Activated CD4-positive, alpha-beta T cell treated with anti-CD3 and anti-CD28 coated beads, Interleukin-2, amount 10 ng/mL, durations not matched to agents 7 days and 5 days (primary cell): ENCODE data around the gene ERAL1. TPM values are rescaled to one million over a fixed set of nuclear protein-coding genes. Genes with fewer than 3 reads are reported as not detected.
"Not testable (repeated sequence)": the region's sequence is repeated elsewhere in the genome, so short reads cannot be mapped to it uniquely, and the experiment has no call there.

Experiments used
- CTCF ChIA-PET: fragments of 350-600 bp; sonication (Branson Sonifier 250); formaldehyde crosslinking; loops from one replicate; lab custom pipeline; 2021; ENCODE audit warnings: antibody characterized with exemption; lab: Charles Lee
- POLR2A ChIA-PET: fragments of 350-600 bp; sonication (Branson Sonifier 250); formaldehyde crosslinking; loops from one replicate; lab custom pipeline; 2021; ENCODE audit warnings: antibody characterized with exemption; lab: Charles Lee
- DNase-seq: peaks from one replicate; pipeline ENCODE4 v3.0.0-alpha.2; 2020
- H3K27ac Mint-ChIP-seq: one replicate; pipeline ENCODE4 v1.8.0; 2021; ENCODE audit warnings: mild to moderate bottlenecking, moderate library complexity, mixed read lengths
- H3K27me3 Mint-ChIP-seq: one replicate; pipeline ENCODE4 v1.8.0; 2021; ENCODE audit warnings: mixed read lengths
- H3K36me3 Mint-ChIP-seq: one replicate; pipeline ENCODE4 v1.8.0; 2021; ENCODE audit warnings: low read depth, mixed read lengths
- H3K4me1 Mint-ChIP-seq: one replicate; pipeline ENCODE4 v1.8.0; 2021; ENCODE audit warnings: mixed read lengths
- H3K4me3 Mint-ChIP-seq: one replicate; pipeline ENCODE4 v1.8.0; 2021; ENCODE audit warnings: mild to moderate bottlenecking, moderate library complexity, mixed read lengths
- H3K9me3 Mint-ChIP-seq: one replicate; pipeline ENCODE4 v1.8.0; 2021; ENCODE audit warnings: mixed read lengths
- total RNA-seq, 2 experiments: library from RNA; stranded (reverse); gene quantifications; one replicate each; pipeline ENCODE4 v1.2.3, GENCODE V29; 2021

The ERAL1 gene
- total RNA-seq, 2 experiments from 2014 or later = 40.8 to 42.9 TPM

DNA sequence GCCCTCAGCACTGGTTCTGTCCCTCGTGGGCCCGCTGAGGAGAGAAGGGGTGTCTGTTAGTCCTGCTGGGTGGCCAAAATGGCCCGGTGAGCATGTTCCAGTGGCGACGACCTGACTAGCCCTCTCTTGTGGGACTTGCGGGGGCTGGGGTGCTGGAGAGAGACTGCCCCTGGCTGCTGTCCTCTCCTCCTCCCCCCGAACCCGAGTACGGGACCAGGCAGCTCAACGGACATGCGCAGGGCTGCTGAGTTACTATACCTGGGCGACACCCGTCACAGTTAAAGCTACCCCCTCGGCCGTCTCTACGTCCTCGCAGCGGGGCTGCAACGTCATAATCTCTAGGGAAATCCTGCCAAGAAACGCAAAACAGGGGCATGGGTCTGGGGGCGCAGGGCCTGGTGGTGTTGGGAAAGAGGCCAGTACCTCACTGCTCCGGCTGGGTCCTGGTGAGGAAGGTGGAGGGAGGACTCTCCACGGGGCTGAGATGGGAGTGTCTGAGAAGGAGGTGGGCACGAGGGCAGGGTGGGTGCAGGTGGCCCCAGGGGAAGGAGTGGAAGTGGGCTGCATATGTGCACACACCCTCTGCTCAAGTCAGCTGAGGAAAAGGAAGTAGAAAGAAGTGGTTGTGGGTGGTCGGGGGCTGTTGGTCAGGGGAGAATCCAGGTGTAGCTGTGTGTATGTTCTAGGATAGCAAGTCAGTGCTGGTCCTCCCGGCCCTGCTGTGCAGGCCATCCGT lies 29.3 kb downstream of the ERAL1 start:
- no peaks in the 10 kb centered on the region for H3K27me3 Mint-ChIP-seq
- CTCF ChIA-PET = interaction anchor here (1.4 kb wide), 1 partner anchor 9 kb away, joined by 3 read pairs; no protein-coding TSS in a partner anchor
- H3K4me3 Mint-ChIP-seq = no peak overlapping the region
- peaks cover 49% of the 10 kb centered on the region for H3K36me3 Mint-ChIP-seq
- H3K27ac Mint-ChIP-seq = peak overlapping the region; percentile 17
- no peaks in the 10 kb centered on the region for H3K9me3 Mint-ChIP-seq
- DNase-seq = no peak
- POLR2A ChIA-PET = no interaction called here
- peaks cover 9% of the 10 kb centered on the region for H3K4me1 Mint-ChIP-seq

DNA sequence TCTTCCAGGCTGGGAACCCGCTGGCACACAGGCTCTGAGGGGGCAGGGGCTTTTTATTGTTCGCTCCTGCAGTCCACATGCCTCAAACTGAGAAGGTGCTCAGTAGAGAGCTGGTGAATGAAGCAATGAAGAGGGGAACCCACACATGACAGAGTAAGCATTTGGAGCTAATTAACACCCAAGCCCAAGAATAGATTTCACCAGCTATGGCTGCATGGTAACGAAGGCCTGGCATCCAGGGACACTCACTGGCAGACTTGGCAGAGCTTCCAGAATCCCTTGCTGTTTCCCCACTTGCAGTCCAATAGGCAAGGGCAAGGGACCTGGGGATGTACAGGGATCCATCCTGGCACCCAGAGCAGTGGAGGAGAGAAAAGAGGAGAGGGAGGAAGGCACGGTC lies 30.5 kb downstream of the ERAL1 start:
- Mint-ChIP-seq H3K9me3 (no peaks in the 10 kb centered on the region), H3K4me1 (peaks cover 12% of the 10 kb centered on the region), H3K27me3 (no peaks in the 10 kb centered on the region), H3K4me3 (no peak overlapping the region), H3K27ac (no peak overlapping the region), H3K36me3 (peaks cover 44% of the 10 kb centered on the region)
- no peak for DNase-seq
- CTCF ChIA-PET = interaction anchor here (1.2 to 1.4 kb wide), 2 partner anchors 8 to 135 kb away, joined by 3 read pairs; no protein-coding TSS in a partner anchor
- POLR2A ChIA-PET = interaction anchor here (0.5 kb wide), 1 partner anchor 238 kb away, joined by 3 read pairs; no protein-coding TSS in a partner anchor

DNA sequence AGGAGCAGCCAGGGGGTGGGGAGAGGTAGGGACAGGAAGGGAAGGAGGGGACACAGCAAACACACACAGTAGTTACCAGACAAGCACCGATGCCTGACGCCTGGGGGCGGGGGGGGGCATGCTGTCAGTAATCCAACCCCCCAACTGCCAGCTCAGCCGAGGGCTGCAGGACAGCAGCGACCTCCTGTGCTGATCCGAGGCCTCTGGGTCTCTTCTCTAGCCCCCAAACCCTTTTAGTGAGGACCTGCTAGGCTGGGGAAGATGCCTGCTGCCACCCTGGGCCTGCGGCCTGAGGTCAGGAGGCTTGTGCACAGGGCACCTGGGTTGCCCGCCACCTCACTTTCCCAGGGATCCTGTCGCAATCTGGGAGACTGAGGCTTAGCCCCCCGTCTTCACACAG lies 31.1 kb downstream of the ERAL1 start:
- Mint-ChIP-seq H3K36me3 (peaks cover 43% of the 10 kb centered on the region), H3K27ac (no peak overlapping the region), H3K9me3 (no peaks in the 10 kb centered on the region), H3K4me1 (peaks cover 17% of the 10 kb centered on the region), H3K27me3 (no peaks in the 10 kb centered on the region), H3K4me3 (no peak overlapping the region)
- POLR2A ChIA-PET = interaction anchor here (0.5 kb wide), 1 partner anchor 239 kb away, joined by 3 read pairs; no protein-coding TSS in a partner anchor
- no peak for DNase-seq
- CTCF ChIA-PET = interaction anchor here (1.2 to 2.8 kb wide), 2 partner anchors 16 to 136 kb away, joined by 3 to 6 read pairs; no protein-coding TSS in a partner anchor

DNA sequence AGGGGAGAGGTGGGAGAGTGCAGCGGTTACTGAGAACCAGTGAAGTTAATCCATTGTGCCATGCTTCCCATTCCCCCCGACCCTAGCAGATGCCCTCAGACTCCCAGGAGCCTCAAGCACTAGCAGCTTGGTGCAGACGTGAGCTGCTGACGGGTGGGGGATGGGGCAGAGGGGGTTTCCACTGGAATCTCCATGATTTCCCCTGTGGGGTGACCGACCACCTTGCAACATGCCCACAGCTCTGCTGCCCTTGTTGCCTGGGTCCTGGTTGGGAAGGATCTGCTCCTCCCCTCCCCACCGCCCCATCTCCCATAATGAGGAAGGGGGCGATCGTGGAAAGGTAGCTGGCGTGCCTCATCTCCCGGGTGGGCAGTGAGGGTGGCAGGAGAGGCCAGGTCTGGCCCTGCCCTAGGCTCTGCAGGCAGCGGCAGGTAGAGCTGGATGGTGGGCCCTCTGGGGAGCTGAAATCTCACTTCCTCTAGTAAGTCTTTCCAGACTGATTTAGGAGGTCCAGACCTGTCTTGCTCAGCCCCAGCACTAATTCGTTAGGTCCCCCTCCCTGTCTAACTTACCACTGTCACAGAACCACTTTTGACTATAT lies 33.2 kb downstream of the ERAL1 start:
- ChIA-PET CTCF (interaction anchor here (2.8 kb wide), 1 partner anchor 14 kb away, joined by 6 read pairs; no protein-coding TSS in a partner anchor), POLR2A (no interaction called here)
- peaks cover 34% of the 10 kb centered on the region for H3K4me1 Mint-ChIP-seq
- peaks cover 48% of the 10 kb centered on the region for H3K36me3 Mint-ChIP-seq
- H3K9me3 Mint-ChIP-seq = no peaks in the 10 kb centered on the region
- no peak overlapping the region for H3K4me3 Mint-ChIP-seq
- no peak overlapping the region for H3K27ac Mint-ChIP-seq
- DNase-seq = no peak
- no peaks in the 10 kb centered on the region for H3K27me3 Mint-ChIP-seq

DNA sequence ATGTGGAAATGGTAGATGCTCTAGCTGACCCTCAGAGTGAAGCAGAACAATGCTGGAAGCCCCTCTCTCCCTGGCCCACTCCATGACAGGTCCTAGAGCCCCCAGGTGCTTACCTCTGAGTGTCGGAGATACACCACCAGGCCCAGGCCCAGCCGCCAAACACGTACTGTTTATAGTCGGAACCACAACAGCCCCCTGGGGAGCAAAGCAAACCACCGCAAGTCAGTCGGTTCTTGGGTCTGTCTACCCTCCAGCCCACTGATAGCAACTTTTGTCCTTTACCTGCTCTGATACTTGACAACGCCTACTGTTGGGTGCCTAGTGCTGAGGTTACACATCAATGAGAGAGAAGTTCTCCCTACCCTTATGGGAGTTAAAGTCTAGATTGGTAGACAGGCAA lies 34.0 kb downstream of the ERAL1 start:
- CTCF ChIA-PET = no interaction called here
- DNase-seq = no peak
- peak overlapping the region; percentile 57 for H3K27ac Mint-ChIP-seq
- POLR2A ChIA-PET = no interaction called here
- peaks cover 52% of the 10 kb centered on the region for H3K36me3 Mint-ChIP-seq
- H3K4me1 Mint-ChIP-seq = peaks cover 42% of the 10 kb centered on the region
- no peaks in the 10 kb centered on the region for H3K27me3 Mint-ChIP-seq
- no peaks in the 10 kb centered on the region for H3K9me3 Mint-ChIP-seq
- H3K4me3 Mint-ChIP-seq = no peak overlapping the region

DNA sequence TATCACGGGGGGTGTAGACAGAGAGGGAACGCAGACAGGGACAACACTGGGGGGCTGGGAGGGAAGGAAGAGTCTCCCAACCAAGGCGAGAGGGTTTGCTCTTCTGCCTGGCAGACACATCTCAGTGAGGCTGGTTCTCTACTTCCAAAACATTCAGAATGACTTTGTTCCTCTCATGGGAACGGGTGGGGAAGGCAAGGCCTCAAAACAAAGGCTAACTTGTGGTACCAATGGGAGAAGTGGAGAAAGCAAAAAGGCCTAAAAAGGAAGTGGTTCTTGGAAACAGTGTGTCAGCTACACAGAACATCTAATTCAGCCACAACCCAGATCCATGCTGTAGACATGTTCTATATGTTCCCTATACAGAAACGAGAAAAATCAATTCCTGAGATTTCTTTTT lies 35.2 kb downstream of the ERAL1 start:
- Mint-ChIP-seq H3K36me3 (peaks cover 46% of the 10 kb centered on the region), H3K4me1 (peaks cover 45% of the 10 kb centered on the region), H3K4me3 (no peak overlapping the region), H3K9me3 (no peaks in the 10 kb centered on the region), H3K27me3 (no peaks in the 10 kb centered on the region), H3K27ac (peak overlapping the region; percentile 66)
- DNase-seq = no peak
- ChIA-PET CTCF (interaction anchor here (0.6 to 1.9 kb wide), 6 partner anchors 8 to 127 kb away, joined by 3 to 8 read pairs (median 4); no protein-coding TSS in a partner anchor), POLR2A (no interaction called here)

DNA sequence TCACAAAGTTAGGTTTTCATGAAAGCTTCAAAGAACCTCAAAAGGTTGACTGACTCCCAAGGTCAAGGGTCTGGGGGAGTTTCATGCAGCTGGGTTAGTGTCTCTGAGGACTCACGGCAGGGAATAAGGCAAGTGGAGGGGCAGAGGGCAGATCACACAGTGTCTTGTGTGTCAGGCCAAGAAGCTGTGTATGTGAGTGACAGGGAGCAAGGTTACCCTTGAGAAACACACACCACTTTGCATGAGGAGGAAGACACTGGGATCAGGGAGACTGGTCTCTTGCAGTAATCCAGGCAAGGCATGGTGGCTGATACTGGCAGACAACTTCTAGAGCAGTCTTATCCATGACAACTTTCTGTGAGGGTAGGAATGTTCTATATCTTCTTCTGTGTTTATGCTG lies 36.4 kb downstream of the ERAL1 start:
- POLR2A ChIA-PET = no interaction called here
- Mint-ChIP-seq H3K36me3 (peaks cover 49% of the 10 kb centered on the region), H3K4me3 (no peak overlapping the region), H3K4me1 (peaks cover 56% of the 10 kb centered on the region), H3K27ac (peak overlapping the region; percentile 83), H3K27me3 (no peaks in the 10 kb centered on the region), H3K9me3 (no peaks in the 10 kb centered on the region)
- CTCF ChIA-PET = interaction anchor here (0.7 to 3.1 kb wide), 6 partner anchors 9 to 141 kb away, joined by 3 to 24 read pairs (median 4); partner anchors contain the start of gene DHRS13
- DNase-seq = no peak

DNA sequence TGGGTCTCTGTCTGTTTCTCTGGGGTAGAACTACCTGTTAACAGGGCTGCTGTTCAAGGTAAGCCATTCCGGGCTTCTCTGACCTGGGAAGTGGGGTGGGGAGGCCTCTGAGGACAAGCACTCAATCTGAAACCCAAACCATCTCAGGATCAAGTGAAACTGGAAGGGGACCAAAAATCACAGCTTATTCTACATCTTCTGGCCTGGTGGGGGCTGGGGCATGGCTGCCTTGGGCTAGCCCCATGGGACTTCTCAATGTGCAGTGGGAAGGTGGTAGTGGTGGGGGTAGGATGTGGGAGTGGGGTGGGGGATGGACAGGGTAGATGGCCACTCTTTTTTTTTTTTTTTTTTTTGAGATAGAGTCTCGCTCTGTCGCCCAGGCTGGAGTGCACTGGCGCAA lies 37.2 kb downstream of the ERAL1 start:
- H3K27me3 Mint-ChIP-seq = no peaks in the 10 kb centered on the region
- ChIA-PET POLR2A (interaction anchor here (0.5 to 0.7 kb wide), 2 partner anchors 105 to 117 kb away, joined by 3 to 5 read pairs; no protein-coding TSS in a partner anchor), CTCF (interaction anchor here (0.6 to 3.1 kb wide), 7 partner anchors 11 to 1291 kb away, joined by 3 to 24 read pairs (median 3); partner anchors contain the start of gene DHRS13)
- no peak for DNase-seq
- H3K4me1 Mint-ChIP-seq = peaks cover 60% of the 10 kb centered on the region
- peaks cover 55% of the 10 kb centered on the region for H3K36me3 Mint-ChIP-seq
- no peaks in the 10 kb centered on the region for H3K9me3 Mint-ChIP-seq
- H3K27ac Mint-ChIP-seq = peak overlapping the region; percentile 83
- H3K4me3 Mint-ChIP-seq = no peak overlapping the region

DNA sequence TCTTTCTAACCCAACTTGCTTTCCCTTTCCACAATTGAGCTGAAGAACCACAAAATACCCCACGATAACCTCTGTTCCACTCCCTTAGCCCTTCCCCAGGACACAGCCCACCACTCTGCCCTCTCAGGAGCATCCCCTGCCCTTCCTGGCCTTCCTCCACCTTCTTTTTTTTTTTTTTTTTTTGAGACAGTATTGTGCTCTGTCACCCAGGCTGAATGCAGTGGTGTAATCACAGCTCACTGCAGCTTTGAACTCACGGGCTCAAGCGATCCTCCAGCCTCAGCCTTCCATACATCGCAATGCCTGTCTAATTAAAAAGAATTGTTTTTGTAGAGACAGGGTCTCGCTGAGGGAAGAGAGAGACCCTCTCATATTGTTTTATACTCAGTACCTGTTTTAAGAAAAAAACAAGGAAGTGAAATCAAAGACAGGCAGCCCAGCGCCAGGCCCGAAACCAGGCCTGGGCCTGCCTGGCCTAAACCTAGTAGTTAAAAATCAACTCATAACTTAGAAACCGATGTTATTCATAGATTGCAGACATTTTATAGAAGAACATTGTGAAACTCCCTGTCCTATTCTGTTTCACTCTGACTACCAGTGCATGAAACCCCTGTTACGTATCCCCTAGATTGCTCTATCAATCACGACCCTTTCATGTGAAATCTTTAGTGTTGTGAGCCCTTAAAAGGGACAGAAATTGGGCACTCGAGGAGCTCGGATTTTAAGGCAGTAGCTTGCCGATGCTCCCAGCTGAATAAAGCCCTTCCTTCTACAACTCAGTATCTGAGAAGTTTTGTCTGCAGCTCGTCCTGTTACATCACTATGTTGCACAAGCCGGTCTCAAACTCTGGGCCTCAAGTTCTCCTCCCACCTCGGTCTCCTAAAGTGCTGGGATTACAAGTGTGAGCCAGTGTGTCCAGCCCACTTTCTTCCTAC lies 38.7 kb downstream of the ERAL1 start:
- POLR2A ChIA-PET = interaction anchor here (0.6 kb wide), 1 partner anchor 366 kb away, joined by 3 read pairs; no protein-coding TSS in a partner anchor
- Mint-ChIP-seq H3K4me1 (peaks cover 67% of the 10 kb centered on the region), H3K4me3 (peak overlapping the region; percentile 68), H3K27ac (peak overlapping the region; percentile 100), H3K36me3 (peaks cover 60% of the 10 kb centered on the region)
- CTCF ChIA-PET = interaction anchor here (0.9 to 3.1 kb wide), 12 partner anchors 9 to 167 kb away, joined by 3 to 24 read pairs (median 4); partner anchors contain the start of genes DHRS13 and TLCD1
- H3K9me3 Mint-ChIP-seq, H3K27me3 Mint-ChIP-seq: not testable (repeated sequence)
- peak; percentile 27 for DNase-seq

DNA sequence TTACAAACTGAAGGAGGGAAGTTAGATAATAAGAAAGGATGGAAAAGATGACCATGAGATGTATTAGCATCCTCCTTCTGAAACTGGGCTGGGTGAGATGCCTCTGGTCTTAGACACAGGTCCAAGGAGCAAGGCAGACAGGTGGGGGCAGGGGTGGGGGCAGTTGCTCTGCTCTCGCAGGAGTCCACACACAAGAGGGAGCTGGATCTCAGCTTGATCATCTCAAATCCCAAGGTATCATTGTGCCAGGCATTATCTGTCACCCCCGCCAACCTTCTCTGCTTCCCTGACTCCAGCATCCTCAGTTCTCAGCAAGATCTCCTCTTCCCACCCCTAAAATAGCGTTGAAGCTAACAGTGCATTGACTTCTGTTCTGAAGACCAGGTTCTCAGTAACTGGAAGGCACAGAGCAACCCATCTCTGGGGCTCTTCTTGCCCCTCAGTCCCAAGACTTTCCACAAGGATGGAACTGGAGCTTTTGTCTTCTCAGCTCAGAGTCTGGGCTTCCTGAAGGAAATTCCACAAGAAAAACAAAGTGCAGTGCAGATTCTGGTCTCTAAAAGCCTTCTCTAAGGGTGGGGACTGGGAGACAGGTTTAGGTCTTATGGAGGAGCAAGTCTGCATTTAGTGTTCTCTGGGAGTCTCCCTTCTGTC lies 41.1 kb downstream of the ERAL1 start:
- H3K36me3 Mint-ChIP-seq = peaks cover 68% of the 10 kb centered on the region
- peak overlapping the region; percentile 98 for H3K4me3 Mint-ChIP-seq
- no peak for DNase-seq
- no peaks in the 10 kb centered on the region for H3K9me3 Mint-ChIP-seq
- H3K4me1 Mint-ChIP-seq = peaks cover 72% of the 10 kb centered on the region
- ChIA-PET CTCF (interaction anchor here (1.1 to 1.6 kb wide), 5 partner anchors 48 to 169 kb away, joined by 3 to 5 read pairs (median 3); no protein-coding TSS in a partner anchor), POLR2A (no interaction called here)
- no peaks in the 10 kb centered on the region for H3K27me3 Mint-ChIP-seq
- H3K27ac Mint-ChIP-seq = peak overlapping the region; percentile 97

DNA sequence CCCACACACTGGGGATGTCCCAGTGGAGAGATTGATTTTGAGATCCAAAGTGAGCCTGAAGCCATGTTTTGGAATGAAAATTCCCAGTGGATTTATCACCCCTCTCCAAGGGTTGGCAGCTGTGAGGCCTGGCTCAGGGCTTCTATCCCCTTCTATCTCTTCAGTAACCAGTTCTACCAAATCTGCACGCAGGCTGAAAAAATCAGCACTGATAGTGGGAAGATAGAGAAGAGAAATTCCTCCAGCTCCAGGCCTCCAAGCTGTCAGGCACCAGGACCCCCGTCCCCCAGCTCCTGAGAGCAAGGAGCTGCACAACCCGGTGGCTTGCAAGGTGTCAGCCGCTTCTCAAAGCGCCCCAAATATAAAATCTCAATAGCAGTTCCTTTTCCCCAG lies 41.7 kb downstream of the ERAL1 start:
- H3K4me1 Mint-ChIP-seq = peaks cover 67% of the 10 kb centered on the region
- POLR2A ChIA-PET = no interaction called here
- DNase-seq = no peak
- no peaks in the 10 kb centered on the region for H3K9me3 Mint-ChIP-seq
- CTCF ChIA-PET = interaction anchor here (0.6 to 3.6 kb wide), 6 partner anchors 47 to 169 kb away, joined by 3 to 31 read pairs (median 4); partner anchors contain the start of gene TLCD1
- H3K27ac Mint-ChIP-seq = peak overlapping the region; percentile 97
- peak overlapping the region; percentile 98 for H3K4me3 Mint-ChIP-seq
- H3K36me3 Mint-ChIP-seq = peaks cover 63% of the 10 kb centered on the region
- H3K27me3 Mint-ChIP-seq = no peaks in the 10 kb centered on the region
